NCI-H1092 (cell line): Measurements from ENCODE around the gene ELP2.
"Not testable (repeated sequence)": the region's sequence is repeated elsewhere in the genome, so short reads cannot be mapped to it uniquely, and the experiment has no call there.

Experiments
- DNase-seq: peaks from one replicate; lab custom pipeline; 2025; lab: John Stamatoyannopoulos, UW

Gene ELP2

GRCh38 chr18:36129300-36130038 lies at the start of gene ELP2, which contains the start of gene SLC39A6:
TSS of gene ELP2 (plus strand) at chr18:36129899. CDS start at chr18:36129934, 35 bp downstream.
TSS of gene SLC39A6 (minus strand) at chr18:36129340. CDS start at chr18:36127007, 2,333 bp downstream.
- DNase-seq = peak; percentile 95

- not testable (repeated sequence) for DNase-seq
Observed at GRCh38 chr18:36081118-36081517, 48.6 kb upstream of the ELP2 start.

- DNase-seq = no peak
Observed at GRCh38 chr18:36083729-36084128, 46.0 kb upstream of the ELP2 start.

- no peak for DNase-seq
Observed at GRCh38 chr18:36085195-36085594, 44.5 kb upstream of the ELP2 start.

- no peak for DNase-seq
Observed at GRCh38 chr18:36086186-36086585, 43.5 kb upstream of the ELP2 start.

GRCh38 chr18:36088256-36088655 lies 41.4 kb upstream of the ELP2 start:
- DNase-seq = no peak

GRCh38 chr18:36089001-36089400 lies 40.7 kb upstream of the ELP2 start:
- no peak for DNase-seq

GRCh38 chr18:36092116-36092515 lies 37.6 kb upstream of the ELP2 start:
- not testable (repeated sequence) for DNase-seq

GRCh38 chr18:36094431-36094830 lies 35.3 kb upstream of the ELP2 start:
- DNase-seq = no peak

GRCh38 chr18:36095936-36096519 lies 33.7 kb upstream of the ELP2 start:
- DNase-seq = peak; percentile 22

- no peak for DNase-seq
Observed at GRCh38 chr18:36096955-36097354, 32.7 kb upstream of the ELP2 start.

- DNase-seq = no peak
Observed at GRCh38 chr18:36099311-36099710, 30.4 kb upstream of the ELP2 start.

- no peak for DNase-seq
Observed at GRCh38 chr18:36101943-36102342, 27.8 kb upstream of the ELP2 start.

GRCh38 chr18:36104749-36105148 lies 24.9 kb upstream of the ELP2 start:
- no peak for DNase-seq

GRCh38 chr18:36107477-36107876 lies 22.2 kb upstream of the ELP2 start:
- DNase-seq = no peak

- DNase-seq = no peak
Observed at GRCh38 chr18:36108196-36108595, 21.5 kb upstream of the ELP2 start.

GRCh38 chr18:36108601-36109000 lies 21.1 kb upstream of the ELP2 start:
- DNase-seq = no peak

GRCh38 chr18:36109737-36110136 lies 20.0 kb upstream of the ELP2 start:
- DNase-seq = no peak

GRCh38 chr18:36112302-36112701 lies 17.4 kb upstream of the ELP2 start:
- no peak for DNase-seq

- no peak for DNase-seq
Observed at GRCh38 chr18:36114251-36114650, 15.4 kb upstream of the ELP2 start.

GRCh38 chr18:36114738-36115137 lies 15.0 kb upstream of the ELP2 start:
- DNase-seq = no peak

- DNase-seq = not testable (repeated sequence)
Observed at GRCh38 chr18:36116771-36117170, 12.9 kb upstream of the ELP2 start.

- DNase-seq = no peak
Observed at GRCh38 chr18:36120297-36120696, 9.4 kb upstream of the ELP2 start.

- DNase-seq = no peak
Observed at GRCh38 chr18:36124841-36125240, 4.9 kb upstream of the ELP2 start.
